SK-MEL-5 (cell line): ENCODE data around the gene CH25H. TPM values are rescaled to one million over a fixed set of nuclear protein-coding genes. Genes with fewer than 3 reads are reported as not detected.
"Not testable (repeated sequence)": the region's sequence is repeated elsewhere in the genome, so short reads cannot be mapped to it uniquely, and the experiment has no call there.

ENCODE experiments used
- DNase-seq: peaks from one replicate; pipeline ENCODE4 v3.0.0-alpha.2; 2016; ENCODE audit warnings: low read depth, low spot score
- in situ Hi-C: cut with HindIII; loops from 2 replicates; pipeline ENCODE4 v1.10.0; 2016; ENCODE audit warnings: low sequenced_read_pairs, high pct_unique_total_duplicates, low pct_unique_long_range_greater_than_20kb
- polyA plus RNA-seq, 2 experiments: library from polyadenylated mRNA; depleted of rRNA; stranded (reverse); fragments of >200 nt; gene quantifications; 2 replicates each; pipeline ENCODE4 v1.2.3, GENCODE V29; 2015
- total RNA-seq: library from RNA; depleted of rRNA; stranded (reverse); fragments of >200 nt; shearing (Covaris generic); gene quantifications from 2 replicates; pipeline ENCODE4 v1.2.3, GENCODE V29; 2014; rRNA removed

Gene CH25H
- not detected in 2 replicates for total RNA-seq
- not detected in 2 replicates for polyA plus RNA-seq (2015; cell fraction: cytosol; rRNA removed)
- not detected in 2 replicates for polyA plus RNA-seq (2015; cell fraction: nucleus; rRNA removed)

DNA sequence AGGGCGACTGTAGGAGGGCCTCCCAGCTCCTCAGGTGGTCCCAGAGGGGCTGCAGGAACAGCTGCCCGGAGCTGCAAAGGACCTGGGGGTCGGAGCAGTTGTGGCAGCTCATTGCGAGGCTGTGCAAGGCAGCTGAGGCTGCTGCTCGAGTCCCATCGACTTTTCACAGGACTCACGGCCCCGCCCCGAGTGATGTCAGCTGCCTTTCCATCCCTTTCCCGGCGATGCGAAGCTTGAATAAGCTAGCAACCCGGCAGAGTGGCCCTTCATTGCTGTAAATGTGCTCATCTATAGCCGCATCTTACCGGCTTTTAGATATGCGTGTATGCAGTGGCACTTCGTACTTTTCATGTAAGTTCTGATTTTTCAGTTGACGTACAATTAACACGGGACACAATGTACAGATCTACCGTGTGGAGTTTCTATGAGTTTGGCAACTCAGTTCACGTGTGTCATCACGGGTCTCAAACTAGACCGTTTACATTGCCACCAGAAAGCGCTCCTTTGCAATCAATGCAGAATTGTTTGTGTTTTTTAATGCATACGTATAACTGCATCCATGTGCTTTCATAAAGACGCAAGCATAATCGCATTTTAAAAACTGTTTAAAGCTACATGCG, at the start of gene CH25H:
TSS of gene CH25H (minus strand) at position 137 of the 620 bp plus-strand sequence. CDS start at position 112, 25 bp downstream.
- peak; percentile 10 for DNase-seq
- in situ Hi-C loops = no loop called here

- in situ Hi-C loops = no loop called here
- no peak for DNase-seq
These were observed 49.2 kb upstream of the CH25H start for GRCh38 chr10:89256340-89256739.

- no peak for DNase-seq
- in situ Hi-C loops = no loop called here
These were observed 48.7 kb upstream of the CH25H start for GRCh38 chr10:89255793-89256192.

GRCh38 chr10:89255091-89255579, 48.0 kb upstream of the CH25H start:
- DNase-seq, in situ Hi-C loops: not testable (repeated sequence)

GRCh38 chr10:89252225-89252585, 45.1 kb upstream of the CH25H start:
- no peak for DNase-seq
- in situ Hi-C loops = no loop called here

DNA sequence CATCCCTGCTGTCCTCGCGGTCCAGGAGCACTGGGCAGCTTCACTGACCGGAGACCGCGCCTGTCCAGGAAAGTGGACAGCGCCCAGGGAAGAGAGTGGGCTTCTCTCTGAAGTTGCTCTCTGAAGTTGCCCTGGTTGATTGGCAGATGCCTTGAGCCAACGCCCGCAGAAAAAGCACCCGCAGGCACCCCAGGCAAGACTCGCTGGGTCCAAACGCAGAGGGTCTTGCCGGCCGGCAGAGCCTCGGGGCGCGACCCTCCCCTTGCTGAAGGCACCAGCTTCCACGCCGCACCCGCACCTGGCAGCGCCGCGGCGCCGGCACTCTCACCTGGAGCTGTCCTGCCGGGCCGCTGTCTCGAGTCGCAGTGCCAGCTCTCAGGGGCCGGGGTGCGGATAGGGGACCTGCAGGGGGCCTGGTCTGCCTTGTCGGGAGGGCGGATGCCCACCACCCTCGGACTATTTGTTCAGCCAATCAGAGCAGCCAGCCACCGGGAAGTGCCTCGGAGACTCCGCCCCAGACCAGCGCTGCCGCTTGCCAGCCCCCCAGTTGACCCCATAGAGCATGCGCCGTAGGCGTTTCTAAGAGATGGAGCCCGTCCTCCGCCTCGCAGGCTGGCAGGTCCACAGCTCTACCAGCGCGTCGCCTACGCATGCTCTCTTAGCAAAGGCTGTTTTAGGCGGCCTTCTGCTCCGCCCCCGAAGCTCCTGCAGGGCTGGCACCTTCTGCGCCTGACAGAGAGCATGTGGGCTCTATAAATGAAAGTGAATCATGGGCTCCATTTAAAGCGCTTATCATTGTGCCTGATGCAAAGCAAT, 44.5 kb upstream of the CH25H start, which contains the start of gene LIPA:
TSS of gene LIPA (minus strand) at position 367 of the 816 bp plus-strand sequence. CDS start 4,127 bp downstream, outside the sequence.
- DNase-seq = peak; percentile 97
- in situ Hi-C loops = no loop called here

GRCh38 chr10:89250865-89251408, 43.8 kb upstream of the CH25H start:
- in situ Hi-C loops = no loop called here
- no peak for DNase-seq

- no peak for DNase-seq
- in situ Hi-C loops = no loop called here
These were observed 41.9 kb upstream of the CH25H start for GRCh38 chr10:89248990-89249389.

DNA sequence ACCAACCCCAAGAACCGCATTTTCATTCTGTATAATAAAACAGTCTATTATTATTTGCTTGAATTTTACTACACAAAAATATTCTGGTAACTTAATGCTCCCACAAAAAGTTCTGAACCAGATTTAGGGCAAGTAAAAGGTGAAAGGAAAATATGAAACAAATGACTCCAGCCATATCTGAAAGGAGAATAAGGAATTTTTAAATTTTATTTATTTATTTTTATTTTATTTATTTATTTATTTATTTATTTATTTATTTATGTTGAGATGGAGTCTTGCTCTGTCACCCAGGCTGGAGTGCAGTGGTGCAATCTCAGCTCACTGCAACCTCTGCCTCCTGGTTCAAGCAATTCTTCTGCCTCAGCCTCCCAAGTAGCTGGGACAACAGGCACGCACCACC, 40.5 kb upstream of the CH25H start:
- DNase-seq, in situ Hi-C loops: not testable (repeated sequence)

DNA sequence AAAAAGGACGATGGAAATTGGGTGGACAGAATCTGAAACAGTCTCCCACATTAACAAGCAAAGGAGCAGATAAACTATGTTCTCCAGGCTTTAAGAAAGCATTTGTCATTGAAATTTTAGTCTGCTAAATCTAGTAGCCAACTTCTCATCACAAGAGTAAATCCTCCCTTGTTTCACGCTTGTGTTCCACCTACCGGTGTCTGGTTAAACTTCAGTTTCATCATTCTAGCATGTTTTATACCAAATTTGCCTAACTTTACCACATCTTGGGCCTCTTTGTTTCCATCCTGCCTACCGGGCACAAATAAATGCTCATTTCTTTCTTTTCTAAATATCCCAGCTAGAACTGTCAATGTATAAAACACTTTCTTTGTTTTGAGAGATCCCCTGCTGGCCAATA, 38.7 kb upstream of the CH25H start:
- in situ Hi-C loops = no loop called here
- peak; percentile 17 for DNase-seq

DNA sequence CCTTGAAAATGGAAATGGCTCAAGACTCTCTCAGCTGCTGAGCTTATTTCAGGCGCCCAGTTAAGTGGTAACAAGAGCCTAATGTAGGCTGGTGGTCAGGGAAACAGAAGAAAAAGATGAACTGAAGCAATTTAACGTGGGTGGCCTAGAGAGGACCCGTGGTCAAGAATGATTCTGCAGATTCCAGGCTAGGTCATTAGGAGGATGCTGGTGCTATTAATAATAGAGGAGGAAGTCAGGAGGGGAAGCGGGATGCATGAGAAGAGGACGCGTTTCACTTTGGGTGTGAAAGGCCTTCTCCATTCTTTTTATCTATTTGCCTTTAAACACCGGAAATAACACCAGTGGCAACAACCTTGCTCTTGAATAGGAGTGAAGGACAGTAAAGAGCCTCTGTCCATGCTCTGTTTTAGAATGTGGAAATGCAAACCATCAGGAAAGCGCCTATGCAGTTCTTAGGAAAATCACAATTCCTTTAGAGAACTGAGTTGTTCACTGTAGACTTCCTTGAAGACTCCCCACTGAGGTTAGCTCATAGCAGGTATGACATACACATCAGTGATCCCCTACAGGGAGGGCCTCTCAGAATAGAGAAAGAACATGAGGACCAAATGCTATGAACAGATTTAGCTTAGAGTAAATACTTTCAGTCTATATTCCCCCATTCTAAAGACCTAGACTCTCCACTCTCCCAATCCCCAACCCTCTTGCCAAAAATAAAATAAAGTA, 35.9 kb upstream of the CH25H start:
- DNase-seq = no peak
- in situ Hi-C loops = no loop called here

DNA sequence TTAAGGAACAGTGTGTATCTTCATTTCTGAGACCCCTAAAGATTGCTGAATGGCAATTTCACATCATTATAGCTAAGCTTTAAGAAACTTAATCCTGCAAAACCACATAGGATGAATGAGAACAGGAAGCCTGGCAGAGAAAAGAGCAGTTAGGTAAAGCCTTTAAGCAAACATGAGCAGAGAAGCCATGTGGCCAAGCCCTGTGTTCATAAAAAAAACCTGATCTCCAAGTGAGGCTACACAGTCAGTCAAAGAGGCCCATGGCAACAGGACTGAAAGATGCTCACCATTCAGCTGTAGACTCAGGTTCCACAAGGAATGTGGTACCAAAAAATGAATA, 35.2 kb upstream of the CH25H start:
- in situ Hi-C loops = no loop called here
- no peak for DNase-seq

DNA sequence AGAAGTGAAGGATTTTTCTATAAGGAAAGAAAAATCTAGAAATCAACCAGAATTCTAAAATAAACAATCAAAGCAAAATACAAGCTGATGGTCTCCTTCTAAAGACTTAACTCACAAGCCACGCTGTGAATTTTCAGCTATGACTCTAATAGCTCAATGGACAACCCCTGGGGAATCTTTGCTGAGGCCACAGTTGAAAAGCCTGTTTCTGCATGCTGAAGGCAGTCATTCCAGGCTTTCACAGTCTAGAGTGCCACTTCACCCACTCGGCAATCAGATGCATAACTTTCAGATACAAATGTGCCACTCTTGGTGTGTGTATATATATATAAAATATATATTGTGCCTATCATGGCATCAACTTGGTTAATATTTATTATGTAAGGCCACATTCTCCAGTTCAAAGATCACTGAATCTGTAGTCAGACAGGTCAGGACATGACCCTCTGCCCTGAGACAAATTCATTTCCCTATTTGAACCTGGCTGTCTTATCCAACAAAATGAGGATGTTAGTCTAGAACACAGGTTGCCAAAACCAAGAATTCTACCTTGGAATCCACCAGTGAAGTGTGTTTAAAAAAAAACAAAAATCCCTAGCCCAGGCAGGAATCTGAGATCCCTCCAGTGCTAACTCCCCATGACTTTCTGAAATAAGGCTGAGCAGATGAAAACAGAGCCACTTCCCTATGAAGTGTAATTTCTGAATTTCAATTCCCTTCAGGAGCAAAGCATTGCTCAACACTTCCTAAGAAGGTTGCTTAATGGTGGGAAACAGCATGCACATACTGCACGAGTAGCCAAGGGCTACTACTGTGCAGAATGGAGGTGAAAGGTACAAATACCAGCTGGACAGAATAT, 34.6 kb upstream of the CH25H start:
- in situ Hi-C loops = no loop called here
- DNase-seq = no peak

GRCh38 chr10:89241026-89241425, 33.9 kb upstream of the CH25H start:
- DNase-seq = no peak
- in situ Hi-C loops = no loop called here

DNA sequence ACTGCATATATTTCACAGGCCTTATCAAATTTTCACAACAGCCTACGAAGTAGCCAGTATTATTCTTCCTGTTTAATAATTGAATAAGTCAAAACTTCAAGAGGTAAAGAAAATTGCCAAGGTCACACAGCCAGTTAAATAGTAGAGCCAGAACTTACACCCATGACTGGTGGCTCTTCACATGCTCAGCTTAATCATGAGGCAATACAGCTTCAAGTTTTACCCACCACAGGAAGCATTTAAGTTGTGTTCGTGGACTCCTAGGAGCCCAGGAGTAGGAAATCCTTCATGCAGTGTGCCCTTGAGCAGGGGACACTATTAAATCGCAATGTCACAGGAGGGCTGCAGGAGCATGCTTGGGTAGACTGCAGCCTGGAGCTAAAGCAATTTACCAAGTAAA, 33.4 kb upstream of the CH25H start:
- in situ Hi-C loops = no loop called here
- no peak for DNase-seq

GRCh38 chr10:89238956-89239644, 32.0 kb upstream of the CH25H start:
- in situ Hi-C loops = no loop called here
- no peak for DNase-seq

- no peak for DNase-seq
- in situ Hi-C loops = no loop called here
These were observed 30.7 kb upstream of the CH25H start for GRCh38 chr10:89237849-89238248.
